ENCODE results near the gene IL1RL1.
"Not testable (repeated sequence)": the region's sequence is repeated elsewhere in the genome, so short reads cannot be mapped to it uniquely, and the experiment has no call there.

Gene IL1RL1

GRCh38 chr2:102291319-102292075, 19.9 kb upstream of the IL1RL1 start:
- no peak for DNase-seq (ENCODE audit: low read depth in 1 of 2, low spot score in 1 of 2)

DNA sequence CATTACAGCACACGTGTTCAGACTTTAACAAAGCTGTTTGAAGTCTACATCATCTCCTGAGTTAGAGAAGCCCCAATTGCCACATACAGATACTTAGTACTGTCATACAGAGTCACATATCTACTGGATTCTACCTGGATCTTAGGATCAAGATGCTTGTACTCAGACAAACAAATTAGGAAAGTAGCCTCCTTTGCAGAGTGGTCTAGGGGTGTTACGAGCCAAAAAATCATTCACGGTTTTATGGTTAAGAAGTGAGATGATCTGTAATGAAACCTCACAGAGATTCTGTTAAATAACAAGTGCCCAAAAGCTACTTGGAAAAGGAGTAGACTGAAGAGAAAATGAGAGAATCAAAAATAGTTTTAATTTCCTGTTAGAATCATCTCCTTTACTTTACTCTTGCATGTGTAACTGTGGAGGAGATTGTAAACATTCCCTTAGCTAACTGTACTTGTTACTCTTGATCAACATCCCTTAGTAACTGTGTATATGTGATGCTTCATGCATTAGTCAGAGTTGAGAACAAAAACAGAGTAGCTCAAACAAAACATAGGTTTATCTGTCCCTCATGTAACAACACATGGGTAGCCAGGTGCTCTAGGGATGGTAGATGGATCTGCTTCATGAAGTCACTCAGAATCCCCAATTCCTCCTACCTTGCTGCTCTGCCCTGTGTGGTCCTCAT, 16.4 kb upstream of the IL1RL1 start:
- no peak for DNase-seq (ENCODE audit: low read depth in 1 of 2, low spot score in 1 of 2)

DNA sequence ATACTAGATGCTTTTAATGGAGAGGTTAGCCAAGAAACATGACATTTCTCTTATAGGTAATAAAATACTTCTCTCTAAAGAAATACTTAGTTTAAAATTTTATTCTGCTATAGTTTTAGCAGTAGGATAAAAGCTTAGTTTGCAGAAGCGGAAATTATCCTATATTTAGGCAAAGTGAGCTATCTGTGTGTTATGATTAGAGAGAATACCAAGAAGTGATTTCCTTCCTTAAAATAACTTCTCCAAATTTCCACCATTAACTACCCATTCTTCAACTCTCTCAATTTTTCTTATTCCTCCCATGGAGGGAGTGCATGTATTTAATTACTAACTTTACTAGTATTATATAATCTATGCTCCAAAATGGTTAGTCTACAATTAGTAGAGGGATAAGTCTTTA, 15.8 kb upstream of the IL1RL1 start:
- no peak for DNase-seq (ENCODE audit: low read depth in 1 of 2, low spot score in 1 of 2)

- no peak for DNase-seq (ENCODE audit: low read depth in 1 of 2, low spot score in 1 of 2)
Measured at GRCh38 chr2:102296449-102296848, 14.9 kb upstream of the IL1RL1 start.

DNA sequence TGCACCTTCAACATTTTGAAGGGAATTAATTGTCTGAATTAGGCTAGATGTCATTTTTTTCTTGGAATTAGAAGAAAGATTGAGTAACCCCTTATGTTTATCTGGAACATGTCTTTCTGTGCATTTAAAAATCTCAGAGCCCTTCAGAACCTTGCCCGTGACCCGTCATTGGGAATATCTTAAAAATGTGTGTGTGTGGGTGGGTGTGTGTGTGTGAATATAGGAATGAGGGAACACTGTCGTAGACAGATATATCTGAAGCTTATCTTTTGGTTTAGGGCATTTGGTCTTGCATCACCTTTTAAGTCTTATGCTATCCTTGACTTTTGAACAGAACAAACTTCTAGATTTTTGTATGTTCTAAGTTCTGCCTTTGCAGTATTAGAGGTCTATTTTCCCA, 13.5 kb upstream of the IL1RL1 start:
- DNase-seq (ENCODE audit: low read depth in 1 of 2, low spot score in 1 of 2): no peak

- peak in 1 of 2 donors; percentile 47 for DNase-seq (ENCODE audit: low read depth in 1 of 2, low spot score in 1 of 2)
Measured at GRCh38 chr2:102301867-102302362, 9.4 kb upstream of the IL1RL1 start.

DNA sequence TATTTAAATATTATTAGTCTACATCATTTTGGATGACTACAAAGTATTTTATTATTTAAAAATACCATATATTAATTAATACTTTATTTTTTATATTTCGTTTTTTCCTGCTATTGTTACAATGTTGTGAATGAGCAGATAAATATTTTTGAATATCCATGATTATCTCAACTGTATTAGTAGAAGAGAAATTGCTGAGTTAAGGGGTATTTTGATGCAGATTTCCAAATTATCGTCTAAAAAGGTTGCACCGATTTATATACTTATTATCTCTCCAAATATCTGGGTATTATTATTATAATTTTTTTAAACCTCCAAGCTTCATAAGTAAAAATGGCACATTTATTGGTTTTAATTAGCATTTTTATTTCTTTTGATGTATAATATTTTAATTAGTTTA, 8.9 kb upstream of the IL1RL1 start:
- DNase-seq (ENCODE audit: low read depth in 1 of 2, low spot score in 1 of 2): no peak

GRCh38 chr2:102303589-102303988, 7.8 kb upstream of the IL1RL1 start:
- no peak for DNase-seq (ENCODE audit: low read depth in 1 of 2, low spot score in 1 of 2)

- DNase-seq (ENCODE audit: low read depth in 1 of 2, low spot score in 1 of 2): no peak
Measured at GRCh38 chr2:102304268-102304667, 7.1 kb upstream of the IL1RL1 start.

GRCh38 chr2:102304711-102305611, 6.4 kb upstream of the IL1RL1 start:
- DNase-seq (ENCODE audit: low read depth in 1 of 2, low spot score in 1 of 2): peak in 1 of 2 donors; percentile 17

GRCh38 chr2:102306125-102306524, 5.2 kb upstream of the IL1RL1 start:
- no peak for DNase-seq (ENCODE audit: low read depth in 1 of 2, low spot score in 1 of 2)

GRCh38 chr2:102313025-102313424, 1.7 kb downstream of the IL1RL1 start:
- no peak for DNase-seq (ENCODE audit: low read depth in 1 of 2, low spot score in 1 of 2)

- no peak for DNase-seq (ENCODE audit: low read depth in 1 of 2, low spot score in 1 of 2)
Measured at GRCh38 chr2:102313471-102313870, 2.1 kb downstream of the IL1RL1 start.

- DNase-seq (ENCODE audit: low read depth in 1 of 2, low spot score in 1 of 2): no peak
Measured at GRCh38 chr2:102313950-102314349, 2.6 kb downstream of the IL1RL1 start.

DNA sequence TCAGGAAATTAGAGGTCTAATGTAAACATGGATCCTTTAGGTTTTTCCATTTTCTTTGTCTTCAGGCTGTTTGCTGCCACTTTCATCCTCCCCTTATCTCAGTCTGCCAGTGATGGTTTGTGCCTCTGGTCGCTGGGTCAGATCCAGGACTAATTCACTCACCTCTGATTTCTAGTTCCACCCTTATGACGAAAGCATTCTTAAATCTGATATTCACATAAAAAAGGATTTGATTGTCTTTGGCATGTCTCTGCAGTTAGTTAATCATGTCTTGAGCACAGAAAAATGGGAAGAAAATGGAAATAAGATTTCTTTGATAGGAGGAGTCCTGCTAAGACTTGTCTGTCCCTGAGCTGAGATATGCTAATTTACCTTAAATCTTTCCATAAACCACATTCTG, 4.6 kb downstream of the IL1RL1 start:
- no peak for DNase-seq (ENCODE audit: low read depth in 1 of 2, low spot score in 1 of 2)

- no peak for DNase-seq (ENCODE audit: low read depth in 1 of 2, low spot score in 1 of 2)
Measured at GRCh38 chr2:102317715-102318114, 6.4 kb downstream of the IL1RL1 start.

GRCh38 chr2:102318437-102318836, 7.1 kb downstream of the IL1RL1 start:
- DNase-seq (ENCODE audit: low read depth in 1 of 2, low spot score in 1 of 2): no peak

- DNase-seq (ENCODE audit: low read depth in 1 of 2, low spot score in 1 of 2): no peak
Measured at GRCh38 chr2:102321941-102322719, 10.8 kb downstream of the IL1RL1 start.

- DNase-seq (ENCODE audit: low read depth in 1 of 2, low spot score in 1 of 2): not testable (repeated sequence)
Measured at GRCh38 chr2:102324914-102325313, 13.6 kb downstream of the IL1RL1 start.

- DNase-seq (ENCODE audit: low read depth in 1 of 2, low spot score in 1 of 2): no peak
Measured at GRCh38 chr2:102331311-102331980, 20.1 kb downstream of the IL1RL1 start.
